Mesothelial cell of epicardium (in vitro differentiated cells): ENCODE measurements around the gene AIPL1. TPM values are rescaled to one million over a fixed set of nuclear protein-coding genes. Genes with fewer than 3 reads are reported as not detected.

Experiments
- DNase-seq, 2 experiments: peaks; one replicate each; pipeline ENCODE4 v3.0.0; 2021; ENCODE audit warnings: low spot score in 2 of 2; ENCODE audit not compliant: unreplicated experiment in 2 of 2
- H3K27ac Mint-ChIP-seq: 2 replicates; pipeline ENCODE4 v1.8.0; 2021; ENCODE audit warnings: mixed read lengths
- H3K27me3 Mint-ChIP-seq: 2 replicates; pipeline ENCODE4 v1.8.0; 2021; ENCODE audit warnings: low read depth, mixed read lengths
- H3K36me3 Mint-ChIP-seq: 2 replicates; pipeline ENCODE4 v1.8.0; 2021; ENCODE audit warnings: mixed read lengths
- H3K4me1 Mint-ChIP-seq: 2 replicates; pipeline ENCODE4 v1.8.0; 2021; ENCODE audit warnings: mixed read lengths
- H3K4me3 Mint-ChIP-seq: 2 replicates; pipeline ENCODE4 v1.8.0; 2021; ENCODE audit warnings: mild to moderate bottlenecking, moderate library complexity, mixed read lengths
- H3K9me3 Mint-ChIP-seq: 2 replicates; pipeline ENCODE4 v1.8.0; 2021; ENCODE audit warnings: mixed read lengths
- total RNA-seq: library from RNA; stranded (reverse); gene quantifications from 3 replicates; pipeline ENCODE4 v1.2.1, GENCODE V29; 2021
- TF ChIP-seq, protein P1 (sequence below): fragments of 200-600 bp; sonication (generic); IDR thresholded peaks from one replicate; pipeline ENCODE4 v1.5.0; 2021; ENCODE audit warnings: antibody characterized with exemption; ENCODE audit not compliant: unreplicated experiment

The AIPL1 gene
- total RNA-seq, 1 donor from 2014 or later: not detected

DNA sequence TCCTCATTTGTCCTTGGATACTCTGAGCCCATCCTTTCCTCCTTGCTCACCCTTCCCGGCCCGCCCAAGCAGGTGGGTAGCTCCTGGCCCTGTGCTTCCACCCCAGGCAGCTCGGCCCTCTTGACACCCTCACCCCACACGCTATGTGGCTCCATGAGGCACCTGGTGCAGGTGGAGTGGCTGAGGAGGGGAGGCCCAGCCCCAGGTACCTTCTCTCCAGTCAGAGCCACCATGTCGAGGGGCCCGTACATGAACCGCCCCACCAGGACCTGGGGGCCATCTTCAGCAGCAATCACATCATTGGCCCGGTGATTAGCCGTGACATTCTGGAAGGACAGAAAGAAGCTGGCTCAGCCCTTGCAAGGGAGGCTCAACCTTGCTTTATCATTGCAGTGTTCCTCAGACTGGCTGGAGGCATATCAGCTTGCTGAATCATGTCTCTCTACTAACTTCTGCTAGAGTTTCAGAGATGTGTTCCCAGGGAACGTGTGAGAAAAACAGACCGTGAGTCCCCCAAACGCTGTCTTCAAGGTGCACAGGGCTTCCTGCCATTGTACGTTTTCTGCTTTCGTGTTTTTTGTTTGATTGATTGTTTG lies 29.6 kb upstream of the AIPL1 start:
- Mint-ChIP-seq H3K4me3 (no peak overlapping the region), H3K9me3 (peaks cover 8% of the 10 kb centered on the region), H3K4me1 (no peaks in the 10 kb centered on the region), H3K27me3 (no peaks in the 10 kb centered on the region), H3K36me3 (peaks cover 3% of the 10 kb centered on the region), H3K27ac (no peak overlapping the region)
- TF ChIP-seq, protein P1, sequence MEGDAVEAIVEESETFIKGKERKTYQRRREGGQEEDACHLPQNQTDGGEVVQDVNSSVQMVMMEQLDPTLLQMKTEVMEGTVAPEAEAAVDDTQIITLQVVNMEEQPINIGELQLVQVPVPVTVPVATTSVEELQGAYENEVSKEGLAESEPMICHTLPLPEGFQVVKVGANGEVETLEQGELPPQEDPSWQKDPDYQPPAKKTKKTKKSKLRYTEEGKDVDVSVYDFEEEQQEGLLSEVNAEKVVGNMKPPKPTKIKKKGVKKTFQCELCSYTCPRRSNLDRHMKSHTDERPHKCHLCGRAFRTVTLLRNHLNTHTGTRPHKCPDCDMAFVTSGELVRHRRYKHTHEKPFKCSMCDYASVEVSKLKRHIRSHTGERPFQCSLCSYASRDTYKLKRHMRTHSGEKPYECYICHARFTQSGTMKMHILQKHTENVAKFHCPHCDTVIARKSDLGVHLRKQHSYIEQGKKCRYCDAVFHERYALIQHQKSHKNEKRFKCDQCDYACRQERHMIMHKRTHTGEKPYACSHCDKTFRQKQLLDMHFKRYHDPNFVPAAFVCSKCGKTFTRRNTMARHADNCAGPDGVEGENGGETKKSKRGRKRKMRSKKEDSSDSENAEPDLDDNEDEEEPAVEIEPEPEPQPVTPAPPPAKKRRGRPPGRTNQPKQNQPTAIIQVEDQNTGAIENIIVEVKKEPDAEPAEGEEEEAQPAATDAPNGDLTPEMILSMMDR: no peak
- DNase-seq: no peak

DNA sequence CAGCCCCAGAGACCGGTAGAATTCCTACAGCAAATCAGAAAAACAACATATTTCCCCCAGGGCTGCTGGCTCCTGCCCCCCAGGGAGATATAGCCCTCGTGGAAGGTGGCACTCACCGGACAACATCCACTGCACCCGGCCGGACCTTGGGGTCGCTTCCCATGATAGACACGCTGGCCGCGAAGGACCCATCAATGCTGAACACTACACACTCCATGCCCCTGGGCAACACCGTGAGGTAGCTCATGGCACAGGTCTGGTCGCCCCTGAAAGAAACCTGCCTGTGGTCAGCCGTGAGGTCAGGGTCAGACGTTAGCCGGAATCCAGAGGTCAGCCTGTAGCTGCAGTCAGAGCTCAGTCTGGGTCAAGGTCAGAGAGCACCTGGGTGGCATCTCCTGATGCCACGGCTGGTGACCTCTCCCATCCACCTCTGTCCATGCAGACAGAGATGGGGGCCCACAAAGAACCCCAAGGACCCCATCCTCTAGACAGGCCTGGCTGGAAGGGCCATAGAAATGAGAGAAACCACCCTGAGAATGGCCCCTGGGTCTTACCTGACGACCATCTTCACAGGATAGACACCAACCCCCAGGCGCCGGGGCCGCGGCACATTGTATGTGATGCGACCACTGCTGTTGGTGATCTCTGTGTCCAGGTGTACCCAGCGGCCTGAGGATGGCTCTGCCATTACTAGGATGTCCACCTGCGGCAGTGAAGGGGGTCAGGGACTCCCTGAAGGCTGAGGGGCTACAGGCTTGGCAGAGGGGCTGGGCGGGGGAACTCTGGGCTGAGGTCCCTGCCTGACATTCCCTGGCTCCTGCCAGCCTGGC lies 28.9 kb upstream of the AIPL1 start:
- TF ChIP-seq, protein P1: no peak
- no peaks in the 10 kb centered on the region for H3K4me1 Mint-ChIP-seq
- peaks cover 8% of the 10 kb centered on the region for H3K9me3 Mint-ChIP-seq
- H3K27me3 Mint-ChIP-seq: no peaks in the 10 kb centered on the region
- no peak overlapping the region for H3K27ac Mint-ChIP-seq
- no peak overlapping the region for H3K4me3 Mint-ChIP-seq
- no peak for DNase-seq
- peaks cover 3% of the 10 kb centered on the region for H3K36me3 Mint-ChIP-seq

- Mint-ChIP-seq H3K36me3 (peaks cover under 1% of the 10 kb centered on the region), H3K27me3 (no peaks in the 10 kb centered on the region), H3K27ac (no peak overlapping the region), H3K9me3 (peaks cover 6% of the 10 kb centered on the region), H3K4me3 (no peak overlapping the region), H3K4me1 (no peaks in the 10 kb centered on the region)
- TF ChIP-seq, protein P1: no peak
- no peak for DNase-seq
Observed at GRCh38 chr17:6462692-6463091, 27.8 kb upstream of the AIPL1 start.

DNA sequence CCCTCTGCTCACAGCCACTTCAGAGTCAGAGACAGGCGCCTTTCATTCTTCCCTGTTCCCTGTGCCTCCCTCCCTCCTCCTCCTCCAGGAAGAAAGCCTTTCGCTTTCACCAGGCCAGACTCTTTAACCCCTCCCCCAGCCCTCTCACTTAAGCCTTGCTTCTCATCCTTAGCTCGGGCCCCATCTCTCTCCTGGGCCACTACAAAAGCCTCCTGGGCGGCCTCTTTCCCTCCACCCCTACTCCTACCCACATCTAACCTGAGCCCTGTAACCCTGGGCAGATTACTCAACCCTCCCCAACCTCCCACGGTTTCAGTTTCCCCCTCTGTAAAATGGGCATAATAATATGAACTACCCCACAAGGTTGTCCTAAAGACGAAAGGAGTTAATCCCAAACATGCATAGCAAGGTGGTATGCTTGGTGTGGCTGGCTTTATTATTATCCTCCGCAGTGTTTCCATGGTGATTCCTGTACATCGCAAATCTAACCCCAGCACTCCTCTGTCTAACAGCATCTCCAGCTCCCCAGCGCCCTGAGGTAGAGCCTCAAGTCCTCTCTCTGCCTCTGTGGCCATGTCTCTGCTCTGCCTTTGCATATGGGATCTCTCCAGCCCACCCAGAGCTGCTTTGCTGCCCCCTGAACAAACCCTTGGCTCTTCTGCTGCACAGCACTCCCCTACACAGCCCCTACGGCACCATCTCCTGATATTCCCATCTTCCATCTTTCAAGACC lies 27.0 kb upstream of the AIPL1 start:
- TF ChIP-seq, protein P1: no peak
- H3K27ac Mint-ChIP-seq: no peak overlapping the region
- no peaks in the 10 kb centered on the region for H3K36me3 Mint-ChIP-seq
- H3K4me3 Mint-ChIP-seq: no peak overlapping the region
- peaks cover 4% of the 10 kb centered on the region for H3K9me3 Mint-ChIP-seq
- peaks cover 3% of the 10 kb centered on the region for H3K27me3 Mint-ChIP-seq
- DNase-seq: no peak
- H3K4me1 Mint-ChIP-seq: no peaks in the 10 kb centered on the region

- no peaks in the 10 kb centered on the region for H3K4me1 Mint-ChIP-seq
- no peak overlapping the region for H3K27ac Mint-ChIP-seq
- TF ChIP-seq, protein P1: no peak
- no peaks in the 10 kb centered on the region for H3K36me3 Mint-ChIP-seq
- no peaks in the 10 kb centered on the region for H3K9me3 Mint-ChIP-seq
- peaks cover 10% of the 10 kb centered on the region for H3K27me3 Mint-ChIP-seq
- DNase-seq: no peak
- no peak overlapping the region for H3K4me3 Mint-ChIP-seq
Observed at GRCh38 chr17:6461246-6461645, 26.3 kb upstream of the AIPL1 start.
